Measurements from ENCODE around the gene DNAJC5.

The DNAJC5 gene

DNA sequence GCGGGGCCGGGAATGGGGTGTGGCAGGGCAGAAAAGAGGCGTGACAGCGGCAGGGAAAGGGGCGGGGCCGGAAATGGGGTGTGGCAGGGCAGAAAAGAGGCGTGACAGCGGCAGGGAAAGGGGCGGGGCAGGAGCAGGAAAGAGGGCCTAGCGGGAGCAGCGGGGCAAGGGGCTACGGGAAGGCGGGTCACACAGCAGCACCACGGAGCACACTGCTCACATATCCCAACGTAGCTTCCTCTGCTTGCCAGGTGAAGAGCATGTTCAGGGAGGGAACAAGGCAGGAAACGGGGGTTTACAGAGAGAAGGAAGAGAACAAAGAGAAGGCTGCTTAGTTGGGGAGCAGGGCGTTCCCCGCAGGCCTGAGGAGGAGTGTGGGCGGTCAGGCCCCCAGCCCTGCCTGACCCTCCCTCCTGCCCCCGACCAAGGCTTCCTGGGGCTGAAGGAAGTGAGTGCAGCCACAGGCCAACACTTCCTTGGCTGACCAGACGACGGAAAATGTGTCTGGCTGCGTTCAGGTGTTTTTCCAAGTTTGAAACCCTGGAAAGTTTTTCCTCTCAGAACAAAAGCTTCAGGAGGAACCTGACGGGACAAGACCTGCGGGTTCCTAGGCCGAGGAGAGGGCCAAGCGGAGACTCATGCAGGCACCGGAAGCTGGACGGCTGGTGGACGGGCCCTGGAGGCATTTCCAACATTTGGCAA lies 47.5 kb downstream of the DNAJC5 start:
- DNase-seq, result no peak

DNA sequence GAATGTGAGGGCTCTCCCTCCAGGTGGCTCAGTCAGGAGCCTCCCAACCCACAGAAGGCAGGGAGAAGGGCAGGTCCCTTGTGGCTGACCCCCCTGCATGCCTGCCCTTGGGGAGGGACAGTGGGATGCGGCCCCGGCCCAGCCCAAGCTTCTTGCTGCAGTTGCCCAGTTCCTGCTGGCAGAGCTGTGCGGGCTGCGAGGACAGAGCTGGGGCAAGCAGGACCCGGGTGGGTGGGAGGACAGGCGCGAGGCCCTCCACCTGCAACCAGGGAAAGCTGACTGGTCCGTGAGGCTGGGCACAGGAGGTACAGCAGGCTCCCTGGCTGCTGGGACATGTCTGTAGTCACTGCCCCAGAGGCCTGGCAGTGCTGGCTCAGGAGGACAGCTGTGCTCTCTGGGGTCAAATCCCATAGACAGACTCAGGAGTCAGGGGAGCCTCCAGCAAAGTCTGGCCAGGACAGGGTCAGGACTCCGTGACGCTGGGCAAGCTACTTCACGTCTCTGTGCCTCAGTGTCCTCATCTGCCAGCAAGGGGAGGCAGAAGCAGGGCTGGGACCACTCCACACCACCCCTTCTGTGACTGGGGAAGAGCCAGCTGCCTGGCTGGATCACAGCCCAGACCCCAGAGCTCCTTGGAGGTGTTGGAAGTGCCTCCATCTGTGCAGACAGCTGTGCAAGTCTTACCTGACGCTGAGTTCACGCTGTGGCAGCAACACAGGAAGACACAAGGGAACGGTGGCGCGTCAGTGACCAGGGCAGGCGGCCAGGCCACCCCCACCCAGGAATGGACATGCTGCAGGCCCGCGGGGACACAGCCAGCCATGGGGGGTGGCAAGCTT lies 48.3 kb downstream of the DNAJC5 start:
- DNase-seq, result no peak

DNA sequence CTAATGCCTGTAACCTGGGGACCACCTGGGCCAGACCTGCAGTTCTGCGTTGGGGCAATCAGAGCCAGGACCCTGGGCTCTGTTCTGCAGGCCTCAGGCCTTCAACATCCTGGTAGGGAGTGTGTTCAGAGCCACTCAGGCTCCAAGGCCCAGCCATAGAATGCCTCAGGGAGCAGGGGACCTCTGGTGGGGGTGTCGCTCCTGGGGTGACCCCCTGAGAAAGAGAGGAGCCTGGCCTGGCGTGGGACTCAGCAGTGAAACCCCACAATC lies 48.8 kb downstream of the DNAJC5 start:
- DNase-seq, result no peak

DNA sequence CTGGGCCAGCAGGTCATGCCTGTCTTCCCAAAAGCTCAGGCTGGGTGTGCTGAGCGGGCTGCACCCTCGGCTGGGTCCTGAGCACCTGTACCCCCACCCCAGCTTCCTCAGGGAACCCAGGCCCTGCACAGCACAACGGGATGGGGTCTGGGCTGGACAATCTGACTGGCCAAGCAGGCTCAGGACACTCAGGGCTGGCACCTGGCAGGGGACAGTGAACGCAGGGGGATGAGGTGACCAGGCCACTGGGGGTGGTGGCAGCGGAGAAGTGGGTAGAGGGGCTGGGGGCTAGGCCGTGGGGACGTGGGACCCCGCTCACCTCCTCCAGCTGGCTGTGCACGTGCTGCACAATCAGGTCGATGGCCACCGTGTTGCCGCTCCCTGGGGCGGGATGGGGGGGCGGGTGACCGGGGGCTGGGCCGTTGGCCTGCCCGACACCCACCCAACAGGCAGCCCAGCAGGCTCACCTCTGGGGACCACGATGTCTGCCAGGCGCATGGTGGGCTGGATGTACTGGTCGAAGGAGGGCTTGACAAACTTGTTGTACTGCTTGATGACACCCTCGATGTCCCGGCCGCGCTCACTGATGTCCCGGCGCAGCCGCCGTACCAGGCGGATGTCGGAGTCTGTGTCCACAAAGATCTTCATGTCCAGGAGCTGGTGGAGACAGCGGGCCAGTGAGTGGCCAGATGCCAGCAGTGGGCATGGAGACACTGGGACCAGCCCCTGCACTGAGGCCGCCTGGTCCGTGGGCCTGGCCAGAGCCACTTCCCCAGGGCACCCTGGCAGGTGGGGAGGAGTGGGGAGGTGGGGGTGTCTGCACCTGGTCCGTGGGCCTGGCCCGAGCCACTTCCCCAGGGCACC lies 49.4 kb downstream of the DNAJC5 start:
- DNase-seq, result no peak

DNA sequence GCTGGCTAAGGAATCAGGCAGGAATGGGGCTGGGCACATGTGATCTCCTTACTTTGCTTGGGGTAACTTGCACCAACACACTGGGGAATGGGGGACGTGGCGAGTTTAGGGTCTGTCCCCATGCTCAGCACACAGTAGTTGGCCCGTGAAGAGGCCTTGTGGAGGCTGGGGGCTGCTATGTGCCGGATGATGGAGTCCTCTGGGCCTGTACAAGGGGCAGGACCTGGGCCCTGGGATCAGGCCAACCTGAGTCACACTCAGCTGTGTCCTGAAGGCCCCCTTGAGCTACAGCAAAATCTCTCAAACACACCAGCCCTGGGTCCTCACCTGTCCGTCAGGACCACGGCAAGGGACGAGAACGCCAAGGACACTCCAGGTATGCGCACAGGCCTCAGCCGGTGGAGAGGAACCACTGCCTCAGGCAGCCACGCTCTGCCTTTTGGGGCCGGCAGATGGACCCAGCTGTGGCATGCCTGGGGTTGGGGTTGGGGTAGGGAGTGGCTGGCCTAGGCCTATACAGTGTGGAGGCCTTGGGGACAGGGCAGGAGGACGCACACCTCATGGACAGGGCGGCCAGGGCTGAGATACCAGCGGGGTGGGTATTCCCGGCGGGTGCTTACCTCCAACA lies 50.2 kb downstream of the DNAJC5 start:
- DNase-seq, result no peak

DNA sequence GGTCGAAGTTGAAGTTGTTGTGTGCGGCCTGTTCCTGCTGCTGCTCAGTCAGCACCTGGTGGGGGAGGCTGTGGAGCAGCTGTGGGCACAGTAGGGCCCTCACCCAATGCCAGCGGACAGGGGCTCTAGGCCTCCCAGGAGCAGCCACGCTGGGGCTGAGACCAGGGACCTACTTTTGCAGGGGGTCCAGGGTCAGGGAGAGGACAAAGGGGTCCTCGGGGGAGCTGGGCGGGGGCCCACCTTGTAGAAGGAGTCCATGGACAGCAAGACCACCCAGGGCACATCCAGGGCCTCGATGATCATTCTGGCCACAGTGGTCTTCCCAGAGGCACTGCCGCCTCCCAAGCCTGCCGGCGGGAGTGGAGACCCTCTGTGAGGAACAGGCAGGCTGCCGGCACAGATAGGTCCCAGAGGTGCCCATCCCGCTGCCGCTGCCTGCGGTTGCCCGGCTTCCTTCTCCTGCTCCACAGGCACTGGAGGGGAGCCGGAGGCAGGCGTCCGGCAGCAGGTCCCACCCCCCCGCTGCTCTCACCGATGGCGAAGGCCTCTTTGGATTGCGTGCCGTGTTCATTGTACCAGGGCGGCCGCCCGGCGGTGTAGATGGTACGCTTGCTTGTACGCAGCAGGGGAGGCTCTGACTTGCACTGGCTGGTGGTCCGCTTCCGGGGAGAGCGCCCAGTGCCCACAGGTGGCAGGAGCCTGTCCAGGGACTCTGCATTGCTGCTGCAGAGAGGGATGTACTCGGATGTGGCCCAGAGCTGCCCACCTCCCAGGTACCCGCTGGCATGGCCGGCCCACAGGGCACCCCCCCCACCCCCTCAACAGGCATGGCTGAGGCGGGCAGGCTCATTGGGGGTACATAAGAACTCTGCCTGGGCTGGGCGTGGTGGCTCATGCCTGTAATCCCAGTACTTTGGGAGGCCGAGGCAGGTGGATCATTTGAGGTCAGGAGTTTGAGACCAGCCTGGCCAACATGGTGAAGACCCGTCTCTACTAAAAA lies 51.3 kb downstream of the DNAJC5 start:
- no peak for DNase-seq

DNA sequence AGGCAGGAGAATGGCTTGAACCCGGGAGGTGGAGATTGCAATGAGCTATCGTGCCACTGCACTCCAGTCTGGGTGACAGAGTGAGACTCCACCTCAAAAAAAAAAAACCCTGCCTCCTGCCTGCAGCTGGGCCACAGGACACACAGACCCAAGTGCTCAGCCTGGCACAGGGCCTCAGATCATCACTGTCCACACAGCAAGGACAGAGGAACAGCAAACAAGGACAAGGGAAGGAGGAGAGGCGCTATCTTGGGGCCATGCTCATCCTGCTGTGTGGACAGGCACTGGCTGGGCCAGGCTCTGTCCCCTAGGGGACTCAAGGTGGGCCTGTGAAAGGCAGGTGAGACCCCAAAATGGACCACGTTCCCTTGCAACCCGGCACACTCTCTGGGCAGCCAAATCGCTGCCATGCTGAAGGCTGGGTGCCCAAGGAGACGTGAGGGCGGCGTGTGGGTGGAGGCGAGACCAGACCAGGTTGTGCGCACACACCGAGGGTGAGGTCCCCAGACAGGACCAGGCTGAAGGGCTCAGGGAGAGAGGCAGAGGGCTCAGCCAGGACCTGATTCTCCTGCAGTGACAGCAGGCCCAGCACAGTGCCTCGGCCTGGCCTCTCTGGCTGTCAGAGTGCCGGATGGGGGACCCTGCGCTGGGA lies 52.2 kb downstream of the DNAJC5 start:
- DNase-seq, result no peak

DNA sequence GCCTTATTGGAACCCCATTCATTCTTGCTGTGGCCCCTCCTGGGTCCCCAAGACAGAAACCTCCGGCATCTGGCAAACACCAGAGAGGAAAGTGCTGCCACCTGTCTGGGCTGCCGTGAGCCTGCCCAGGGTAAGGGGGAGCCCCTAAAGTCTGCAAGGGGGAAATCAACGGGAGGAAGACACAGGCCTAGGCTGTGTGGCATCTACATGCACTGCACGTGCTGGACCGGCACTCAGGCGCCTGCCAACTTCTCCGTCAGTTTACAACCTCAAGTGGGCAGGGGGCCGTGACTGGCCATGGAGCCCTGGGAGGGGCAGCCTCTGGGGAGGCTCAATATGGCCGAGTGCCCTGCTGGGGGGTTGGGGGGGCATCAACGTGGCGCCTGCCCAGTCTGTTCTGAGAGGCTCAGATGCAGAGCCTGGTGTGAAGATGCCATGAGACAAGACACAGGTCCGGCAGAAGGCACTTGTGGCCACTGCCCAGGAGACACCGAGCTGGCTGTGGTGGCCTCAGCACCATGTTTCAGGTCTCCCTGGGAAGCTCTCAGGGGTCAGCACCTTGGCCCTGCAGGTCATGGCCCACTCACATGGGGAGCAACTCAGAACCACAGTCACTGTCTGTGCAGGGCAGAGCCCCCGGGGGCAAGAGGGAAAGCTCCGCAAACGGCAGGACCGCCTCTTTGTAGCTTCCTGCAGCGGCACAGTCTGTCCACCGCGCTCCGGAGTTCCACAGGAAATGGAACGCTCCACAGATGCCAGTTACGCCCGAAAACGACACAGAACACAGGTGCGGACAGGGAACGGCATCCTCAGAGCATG lies 52.9 kb downstream of the DNAJC5 start:
- DNase-seq, result no peak

DNA sequence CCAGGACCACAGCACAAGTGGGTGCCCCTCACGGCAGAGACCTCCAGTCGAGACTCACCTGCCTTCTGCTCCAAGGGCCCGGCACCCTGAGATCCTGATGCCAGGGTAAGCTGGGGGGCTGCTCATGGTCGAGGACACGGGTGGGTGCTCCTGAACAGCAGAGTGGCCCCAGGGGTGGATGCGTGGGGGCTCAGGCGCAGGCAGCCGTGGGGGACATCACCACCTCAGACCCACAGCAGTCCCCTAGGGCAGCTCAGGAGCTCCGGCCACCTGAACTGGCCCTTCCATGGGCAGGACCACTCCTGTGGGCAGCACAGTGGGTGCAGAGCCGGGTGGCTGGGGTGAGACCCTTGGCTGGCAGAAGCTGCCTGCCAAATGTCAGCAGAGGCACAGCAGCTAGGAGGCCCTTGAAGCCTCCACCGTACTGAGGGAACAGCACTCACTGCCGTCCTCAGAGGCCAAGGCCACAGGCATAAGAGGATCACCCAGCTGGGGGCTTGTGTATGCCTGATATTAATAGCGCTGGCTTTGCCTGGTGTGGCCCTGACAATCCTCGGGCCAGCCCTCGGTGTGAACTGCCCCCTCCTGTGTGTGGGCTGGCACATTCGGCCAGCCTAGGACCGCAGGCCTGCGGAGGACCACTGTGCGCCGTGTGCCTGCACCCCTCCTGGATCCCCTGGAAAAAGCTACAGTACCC lies 55.9 kb downstream of the DNAJC5 start:
- DNase-seq, result no peak

DNA sequence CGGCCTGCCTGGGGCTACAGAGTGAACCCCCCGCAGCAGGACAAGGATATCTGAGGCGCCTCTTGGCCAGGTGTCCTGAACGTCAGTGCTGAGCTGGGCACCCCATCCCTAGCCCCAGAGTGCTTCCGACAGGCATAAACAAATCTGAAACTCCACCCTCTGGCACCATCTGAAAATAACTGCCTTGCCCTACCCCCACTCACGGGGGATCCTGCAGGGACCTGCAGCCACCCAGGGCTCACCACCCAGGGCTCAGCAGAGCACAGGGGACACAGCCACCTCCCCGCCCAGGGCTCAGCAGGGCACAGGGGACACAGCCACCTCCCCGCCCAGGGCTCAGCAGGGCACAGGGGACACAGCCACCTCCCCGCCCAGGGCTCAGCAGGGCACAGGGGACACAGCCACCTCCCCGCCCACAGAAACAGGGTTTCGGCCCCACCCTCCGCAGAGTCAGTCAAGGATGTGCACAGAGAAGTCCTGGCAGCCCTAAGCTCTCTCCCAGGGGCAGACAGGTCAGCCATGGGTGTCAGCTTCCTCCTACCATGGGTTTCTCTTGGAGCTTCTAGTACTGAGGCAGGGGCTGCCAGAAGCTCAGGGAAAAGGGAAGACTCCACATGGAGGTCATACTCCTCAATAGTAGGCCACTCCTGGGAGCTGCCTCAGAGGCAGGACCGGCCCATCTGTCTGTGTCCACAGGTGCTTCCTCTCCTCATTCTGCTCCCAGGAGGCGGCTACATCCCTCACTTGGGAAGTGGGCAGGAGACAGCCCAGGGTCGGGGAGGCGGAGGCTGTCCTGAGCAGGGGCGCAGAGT lies 56.7 kb downstream of the DNAJC5 start:
- no peak for DNase-seq

DNA sequence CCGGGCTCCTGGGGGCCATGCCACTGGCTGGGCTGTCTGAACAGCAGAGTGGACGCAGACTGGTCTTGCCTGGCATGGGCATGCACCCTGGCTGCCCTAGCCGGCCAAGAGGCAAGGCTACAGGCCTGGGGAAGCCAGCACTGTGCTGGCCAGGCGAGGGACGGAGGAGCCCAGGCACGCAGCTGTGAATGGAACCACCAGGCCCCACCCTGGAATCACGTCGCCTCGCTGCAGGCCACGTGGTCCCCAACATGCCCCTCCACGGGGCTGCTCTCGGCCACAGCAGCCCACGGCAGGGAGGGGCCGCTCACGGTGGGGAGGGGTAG lies 57.2 kb downstream of the DNAJC5 start:
- DNase-seq, result no peak

DNA sequence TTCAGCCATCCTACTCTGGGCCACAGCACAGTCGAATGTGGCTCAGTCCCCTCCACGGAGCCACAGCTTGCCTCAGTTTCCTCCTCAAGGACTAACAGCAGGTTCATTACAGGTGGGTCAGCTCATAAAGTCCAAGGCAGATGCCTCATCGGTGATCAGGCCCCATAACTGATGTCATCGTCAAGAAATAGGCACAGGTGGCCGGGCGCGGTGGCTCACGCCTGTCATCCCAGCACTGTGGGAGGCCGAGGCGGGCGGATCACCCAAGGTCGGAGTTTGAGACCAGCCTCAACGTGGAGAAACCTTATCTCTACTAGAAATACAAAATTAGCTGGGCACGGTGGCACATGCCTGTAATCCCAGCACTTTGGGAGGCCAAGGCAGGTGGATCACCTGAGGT lies 57.8 kb downstream of the DNAJC5 start:
- no peak for DNase-seq

DNA sequence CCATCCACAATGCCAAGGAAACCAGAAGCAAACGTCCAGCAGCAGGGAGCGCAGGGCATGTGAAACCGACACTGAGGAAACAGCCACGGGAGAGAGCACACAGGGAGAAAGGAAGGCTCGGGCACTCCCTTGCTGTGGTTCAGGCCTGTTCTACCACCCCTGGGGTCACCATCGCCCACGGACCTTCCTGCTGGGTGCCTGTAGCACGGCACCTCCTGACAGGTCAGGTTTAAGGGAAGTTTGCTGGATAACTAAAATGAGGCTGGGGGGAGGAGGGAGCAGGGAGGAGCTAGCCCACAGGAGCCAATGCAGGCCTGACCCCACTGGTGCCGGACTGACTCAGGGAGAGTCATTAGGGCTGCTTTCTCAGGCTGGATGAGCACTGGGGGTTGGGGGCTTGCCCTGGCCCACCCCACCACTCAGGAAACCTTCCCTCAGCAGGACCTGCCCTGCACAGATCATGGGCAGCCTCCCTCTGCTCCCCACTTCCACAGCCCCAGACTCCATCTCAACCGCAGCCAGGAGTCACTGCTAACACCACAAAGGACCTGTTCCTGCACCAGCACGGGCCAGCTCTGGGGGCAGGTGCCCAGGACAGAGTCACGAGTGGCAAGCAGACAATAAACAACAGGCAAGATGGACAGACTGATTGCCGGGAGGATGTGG lies 59.0 kb downstream of the DNAJC5 start:
- DNase-seq, result no peak

DNA sequence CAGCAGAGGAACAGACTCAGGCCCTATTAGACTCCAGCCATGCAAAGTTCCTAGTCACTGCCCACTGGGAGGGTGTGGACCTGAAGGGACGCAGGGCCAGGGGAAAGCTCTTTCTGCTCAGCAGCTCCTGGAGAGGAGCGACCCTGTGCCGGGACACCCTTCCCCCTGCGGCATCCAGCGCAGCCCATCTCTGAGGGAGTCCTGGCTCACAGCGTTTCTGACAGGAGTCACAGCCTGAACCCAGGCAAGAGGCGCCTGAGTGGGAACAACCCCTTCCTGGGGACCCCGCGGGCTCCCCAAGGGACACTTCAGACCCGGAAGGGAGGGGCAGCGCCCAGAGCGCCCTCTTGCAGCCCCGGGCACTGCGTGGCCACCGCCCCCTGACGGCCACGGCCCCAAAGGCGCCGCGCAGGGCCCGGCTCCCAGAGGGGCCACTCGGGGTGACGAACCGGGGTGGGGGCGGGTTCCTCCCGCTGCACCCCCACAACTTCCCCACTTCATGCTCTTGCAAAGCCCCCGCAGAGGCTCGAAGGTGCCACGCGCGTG lies 60.4 kb downstream of the DNAJC5 start:
- no peak for DNase-seq

DNA sequence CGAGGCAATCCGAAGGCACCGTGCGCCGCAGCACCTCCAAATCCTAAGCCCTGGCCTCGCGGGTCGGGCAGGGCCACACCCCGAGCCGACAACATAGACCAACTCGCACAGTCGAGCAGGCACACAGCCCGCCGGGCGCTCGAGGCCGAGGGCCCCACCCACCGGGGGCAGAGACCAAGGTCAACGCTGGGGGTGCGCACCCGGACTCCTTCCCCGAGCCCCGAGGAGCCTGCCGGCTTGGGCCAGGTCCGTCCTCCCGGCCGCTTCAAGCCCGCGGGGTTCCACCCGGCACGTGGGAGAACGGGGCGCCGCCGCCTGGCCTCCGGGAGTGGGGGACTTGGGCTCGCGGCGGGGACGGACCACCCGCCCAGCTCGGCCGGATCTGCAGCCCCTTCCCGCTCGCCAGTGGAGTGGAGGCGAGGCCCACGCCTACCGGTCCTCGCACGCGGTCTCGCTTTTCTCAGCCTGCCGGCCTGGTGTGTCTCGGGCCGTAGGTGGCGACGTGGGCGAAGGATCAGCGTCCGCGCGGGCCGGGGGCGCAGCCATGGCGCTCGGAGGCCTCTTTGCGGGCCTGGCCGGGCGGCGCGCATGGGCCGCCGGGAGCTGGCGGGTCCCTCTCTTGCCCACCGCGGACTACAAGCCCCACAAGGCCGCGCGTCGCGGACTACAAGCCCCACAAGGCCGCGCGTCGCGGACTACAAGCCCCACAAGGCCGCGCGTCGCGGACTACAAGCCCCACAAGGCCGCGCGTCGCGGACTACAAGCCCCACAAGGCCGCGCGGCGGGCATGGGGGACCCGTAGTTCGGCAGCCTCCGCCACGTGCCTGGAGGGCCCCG lies 61.1 kb downstream of the DNAJC5 start, which contains the start of gene UCKL1:
Gene UCKL1 (minus strand): TSS at position 590 of the 837 bp plus-strand sequence. CDS start 44 bp downstream, at position 546.
- DNase-seq, result peak; percentile 86

DNA sequence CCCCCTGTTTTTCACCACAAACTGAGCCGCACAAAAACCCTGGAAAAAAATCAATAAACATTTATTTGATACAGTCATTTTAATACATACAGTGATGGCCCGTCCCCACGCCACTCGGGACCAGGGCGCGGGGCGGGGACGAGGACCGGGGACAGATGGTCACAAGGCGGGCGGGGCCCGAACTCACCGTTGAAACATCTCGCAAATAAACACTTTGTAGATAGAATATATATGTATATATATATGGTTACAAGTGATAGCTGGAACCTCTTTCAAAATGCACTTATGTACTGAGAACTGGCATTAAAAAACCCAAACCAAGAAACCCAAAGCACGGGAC lies 61.7 kb downstream of the DNAJC5 start:
- no peak for DNase-seq

DNA sequence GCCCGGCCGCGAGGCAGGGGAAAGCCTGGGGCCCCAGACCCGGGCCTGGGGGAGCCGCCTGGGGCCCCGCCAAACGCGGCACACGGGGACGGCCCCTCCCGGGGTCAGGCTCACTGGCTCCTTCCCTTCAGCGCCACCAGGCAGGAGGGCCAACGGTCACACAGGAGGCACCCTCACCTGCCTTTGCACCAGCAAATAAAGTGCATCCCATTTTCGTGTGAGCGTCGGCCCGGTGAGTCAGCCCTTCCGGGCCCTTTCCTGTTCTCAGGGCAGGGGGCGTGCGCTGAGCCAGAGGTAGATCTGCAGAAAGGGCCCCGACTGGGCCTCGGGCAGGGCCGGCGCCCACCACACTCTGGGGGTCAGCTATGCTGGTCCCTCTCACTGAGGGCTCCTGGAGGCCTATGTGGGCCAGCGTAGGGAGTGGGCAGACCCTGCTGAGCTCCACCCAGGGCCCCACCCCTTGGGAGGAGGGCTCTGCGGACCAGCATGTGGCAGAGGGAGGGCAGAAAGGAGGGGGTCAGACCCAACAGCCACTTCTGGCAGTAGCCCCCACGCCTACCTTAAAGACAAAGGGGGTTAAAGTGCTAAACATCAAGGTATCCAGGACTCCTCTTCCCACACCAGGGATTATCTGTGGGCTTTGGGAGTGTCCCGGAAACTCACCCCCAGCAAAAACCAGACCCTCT lies 62.2 kb downstream of the DNAJC5 start:
- peak; percentile 64 for DNase-seq
